ENCODE data around the gene TTC12.

Gene TTC12

GRCh38 chr11:113409526-113409925, 95.1 kb downstream of the TTC12 start:
- H3K27me3 ChIP-seq (ENCODE audit: insufficient read depth, low read length) = no peaks in the 10 kb centered on the region; the same call in 1 of the 2 replicates
- H3K9me3 ChIP-seq (ENCODE audit: insufficient read depth, low read depth, low read length) = no peaks in the 10 kb centered on the region
- no peaks in the 10 kb centered on the region for H3K36me3 ChIP-seq (ENCODE audit: insufficient read depth, low read depth, low read length)
- no peak overlapping the region for H3K27ac ChIP-seq (ENCODE audit: low read length)
- no peak overlapping the region for H3K4me3 ChIP-seq (ENCODE audit: low read length)
- H3K9ac ChIP-seq (ENCODE audit: low read depth, low read length) = no peak overlapping the region
- H3K4me1 ChIP-seq (ENCODE audit: insufficient read depth, low read length) = no peaks in the 10 kb centered on the region

- Histone ChIP-seq H3K27ac (ENCODE audit: low read length) (no peak overlapping the region), H3K9me3 (ENCODE audit: insufficient read depth, low read depth, low read length) (no peaks in the 10 kb centered on the region), H3K4me3 (ENCODE audit: low read length) (no peak overlapping the region), H3K4me1 (ENCODE audit: insufficient read depth, low read length) (no peaks in the 10 kb centered on the region), H3K9ac (ENCODE audit: low read depth, low read length) (no peak overlapping the region), H3K36me3 (ENCODE audit: insufficient read depth, low read depth, low read length) (no peaks in the 10 kb centered on the region), H3K27me3 (ENCODE audit: insufficient read depth, low read length) (no peaks in the 10 kb centered on the region; the same call in 1 of the 2 replicates)
These were observed 96.2 kb downstream of the TTC12 start for GRCh38 chr11:113410414-113411135.

GRCh38 chr11:113411536-113411935, 97.2 kb downstream of the TTC12 start:
- Histone ChIP-seq H3K9ac (ENCODE audit: low read depth, low read length) (no peak overlapping the region), H3K4me3 (ENCODE audit: low read length) (no peak overlapping the region), H3K27me3 (ENCODE audit: insufficient read depth, low read length) (no peaks in the 10 kb centered on the region; the same call in 1 of the 2 replicates)

GRCh38 chr11:113412675-113413074, 98.3 kb downstream of the TTC12 start:
- Histone ChIP-seq H3K4me3 (ENCODE audit: low read length) (no peak overlapping the region), H3K27ac (ENCODE audit: low read length) (no peak overlapping the region), H3K4me1 (ENCODE audit: insufficient read depth, low read length) (no peaks in the 10 kb centered on the region), H3K36me3 (ENCODE audit: insufficient read depth, low read depth, low read length) (no peaks in the 10 kb centered on the region), H3K27me3 (ENCODE audit: insufficient read depth, low read length) (no peaks in the 10 kb centered on the region; the same call in 1 of the 2 replicates), H3K9me3 (ENCODE audit: insufficient read depth, low read depth, low read length) (no peaks in the 10 kb centered on the region), H3K9ac (ENCODE audit: low read depth, low read length) (no peak overlapping the region)

More at GRCh38 chr11:113411536-113411935, 97.2 kb downstream of the TTC12 start:
- Histone ChIP-seq H3K4me1 (ENCODE audit: insufficient read depth, low read length) (no peaks in the 10 kb centered on the region), H3K9me3 (ENCODE audit: insufficient read depth, low read depth, low read length) (no peaks in the 10 kb centered on the region), H3K27ac (ENCODE audit: low read length) (no peak overlapping the region), H3K36me3 (ENCODE audit: insufficient read depth, low read depth, low read length) (no peaks in the 10 kb centered on the region)

- no peaks in the 10 kb centered on the region for H3K36me3 ChIP-seq (ENCODE audit: insufficient read depth, low read depth, low read length)
- H3K4me1 ChIP-seq (ENCODE audit: insufficient read depth, low read length) = no peaks in the 10 kb centered on the region
- H3K27me3 ChIP-seq (ENCODE audit: insufficient read depth, low read length) = no peaks in the 10 kb centered on the region; the same call in 1 of the 2 replicates
- no peaks in the 10 kb centered on the region for H3K9me3 ChIP-seq (ENCODE audit: insufficient read depth, low read depth, low read length)
- no peak overlapping the region for H3K9ac ChIP-seq (ENCODE audit: low read depth, low read length)
- no peak overlapping the region for H3K4me3 ChIP-seq (ENCODE audit: low read length)
- H3K27ac ChIP-seq (ENCODE audit: low read length) = no peak overlapping the region
These were observed 101.0 kb downstream of the TTC12 start for GRCh38 chr11:113415343-113415742.
